OCI-LY1 (cell line): ENCODE data around the gene FDXACB1.

Source experiments
- H2AFZ ChIP-seq: fragments of 200-600 bp; sonication (generic), shearing (Covaris generic); 2 replicates; pipeline ENCODE4 v1.6.0; 2014; ENCODE audit warnings: antibody characterized with exemption, mild to moderate bottlenecking, low read length
- H3F3A ChIP-seq: fragments of 200-600 bp; sonication (generic), shearing (Covaris generic); 2 replicates; pipeline ENCODE4 v1.6.0; 2014; ENCODE audit warnings: mild to moderate bottlenecking, antibody characterized with exemption, low read length, moderate library complexity; ENCODE audit not compliant: insufficient read depth
- H3K27ac ChIP-seq: fragments of 200-600 bp; sonication (generic); 2 replicates; pipeline ENCODE4 v1.5.1; 2014; ENCODE audit warnings: low read length, mixed run types, mild to moderate bottlenecking, low read depth; ENCODE audit not compliant: poor library complexity, severe bottlenecking
- H3K27me3 ChIP-seq: fragments of 200-600 bp; sonication (generic); 2 replicates; pipeline ENCODE4 v1.6.0; 2014; ENCODE audit warnings: antibody characterized with exemption, mild to moderate bottlenecking, low read length, moderate library complexity; ENCODE audit not compliant: insufficient read depth
- H3K36me3 ChIP-seq: fragments of 200-600 bp; sonication (generic); 2 replicates; pipeline ENCODE4 v1.6.1; 2014; ENCODE audit warnings: mild to moderate bottlenecking, antibody characterized with exemption, low read length, moderate library complexity, mixed read lengths; ENCODE audit not compliant: insufficient read depth
- H3K4me1 ChIP-seq: fragments of 200-600 bp; sonication (generic); 2 replicates; pipeline ENCODE4 v1.5.1; 2014; ENCODE audit warnings: mild to moderate bottlenecking, low read length, moderate library complexity; ENCODE audit not compliant: insufficient read depth, severe bottlenecking
- H3K4me2 ChIP-seq: fragments of 200-600 bp; sonication (generic), shearing (Covaris generic); 2 replicates; pipeline ENCODE4 v1.6.1; 2014; ENCODE audit warnings: low read length
- H3K4me3 ChIP-seq: fragments of 200-600 bp; sonication (generic); 2 replicates; pipeline ENCODE4 v1.5.1; 2014; ENCODE audit warnings: low read length, low read depth, mild to moderate bottlenecking, mixed read lengths; ENCODE audit not compliant: poor library complexity, severe bottlenecking
- H3K79me2 ChIP-seq: fragments of 200-600 bp; shearing (Covaris generic); 2 replicates; pipeline ENCODE4 v1.6.1; 2016; ENCODE audit warnings: mixed run types, low read length, mixed read lengths; ENCODE audit not compliant: insufficient read depth
- H3K9ac ChIP-seq: fragments of 200-600 bp; sonication (generic), shearing (Covaris generic); 2 replicates; pipeline ENCODE4 v1.6.1; 2014; ENCODE audit warnings: mild to moderate bottlenecking, low read length, mixed read lengths
- H3K9me2 ChIP-seq: fragments of 200-600 bp; sonication (generic), shearing (Covaris generic); 2 replicates; pipeline ENCODE4 v1.6.1; 2014; ENCODE audit warnings: low read depth, mild to moderate bottlenecking, low read length, mixed read lengths
- H3K9me3 ChIP-seq: fragments of 200-600 bp; shearing (Covaris generic); 2 replicates; pipeline ENCODE4 v1.6.1; 2014; ENCODE audit warnings: low read length, mixed read lengths
- H4K20me1 ChIP-seq: fragments of 200-600 bp; sonication (generic), shearing (Covaris generic); 2 replicates; pipeline ENCODE4 v1.6.0; 2016; ENCODE audit warnings: mild to moderate bottlenecking, low read length; ENCODE audit not compliant: insufficient read depth
- CTCF ChIP-seq: fragments of 200-600 bp; sonication (generic), shearing (Covaris generic); IDR thresholded peaks from 2 replicates; pipeline ENCODE4 v1.5.1; 2017; ENCODE audit warnings: mild to moderate bottlenecking, antibody characterized with exemption, low read length, moderate library complexity, mixed read lengths
- EZH2 ChIP-seq: fragments of 200-600 bp; sonication (generic), shearing (Covaris generic); IDR thresholded peaks from 2 replicates; pipeline ENCODE4 v1.8.0; 2017; ENCODE audit warnings: borderline replicate concordance, mixed run types, mild to moderate bottlenecking, antibody characterized with exemption, low read length, moderate library complexity, mixed read lengths

The FDXACB1 gene

GRCh38 chr11:111860257-111860656, 18.7 kb downstream of the FDXACB1 start:
- Histone ChIP-seq H3K4me2 (no peak overlapping the region), H3K9me2 (no peaks in the 10 kb centered on the region), H3K27me3 (no peaks in the 10 kb centered on the region), H3K4me1 (no peaks in the 10 kb centered on the region), H3K4me3 (no peak overlapping the region), H3K79me2 (no peaks in the 10 kb centered on the region), H3K9me3 (no peaks in the 10 kb centered on the region), H3K9ac (no peak overlapping the region), H4K20me1 (no peaks in the 10 kb centered on the region), H3K36me3 (peaks cover 64% of the 10 kb centered on the region), H2AFZ (no peak overlapping the region), H3F3A (no peaks in the 10 kb centered on the region), H3K27ac (no peak overlapping the region)
- no peak for TF ChIP-seq EZH2
- no peak for TF ChIP-seq CTCF

- Histone ChIP-seq H3K9me3 (no peaks in the 10 kb centered on the region), H3K4me3 (no peak overlapping the region), H3K4me2 (no peak overlapping the region), H2AFZ (no peak overlapping the region), H4K20me1 (no peaks in the 10 kb centered on the region), H3K79me2 (no peaks in the 10 kb centered on the region), H3F3A (no peaks in the 10 kb centered on the region), H3K27ac (no peak overlapping the region), H3K9ac (no peak overlapping the region), H3K27me3 (no peaks in the 10 kb centered on the region), H3K9me2 (no peaks in the 10 kb centered on the region), H3K4me1 (no peaks in the 10 kb centered on the region), H3K36me3 (peaks cover 60% of the 10 kb centered on the region)
- TF ChIP-seq CTCF (no peak), EZH2 (no peak)
These were observed 23.5 kb downstream of the FDXACB1 start for GRCh38 chr11:111855506-111855905.

GRCh38 chr11:111852103-111852502, 26.9 kb downstream of the FDXACB1 start:
- Histone ChIP-seq H3F3A (no peaks in the 10 kb centered on the region), H3K27me3 (no peaks in the 10 kb centered on the region), H3K9ac (no peak overlapping the region), H2AFZ (no peak overlapping the region), H3K4me1 (no peaks in the 10 kb centered on the region), H3K4me3 (no peak overlapping the region), H3K36me3 (peaks cover 57% of the 10 kb centered on the region), H3K4me2 (no peak overlapping the region), H3K9me2 (no peaks in the 10 kb centered on the region), H4K20me1 (no peaks in the 10 kb centered on the region), H3K27ac (no peak overlapping the region), H3K9me3 (no peaks in the 10 kb centered on the region), H3K79me2 (no peaks in the 10 kb centered on the region)
- TF ChIP-seq CTCF: no peak
- no peak for TF ChIP-seq EZH2
